HG02840 (cell line): ENCODE data around the gene S100A9.
"Not testable (repeated sequence)": the region's sequence is repeated elsewhere in the genome, so short reads cannot be mapped to it uniquely, and the experiment has no call there.

Experiments used
- ATAC-seq: cut with Tn5 transposase; IDR thresholded peaks from one replicate; pipeline ENCODE4 v1.9.1; 2021; ENCODE audit warnings: mild to moderate bottlenecking, moderate library complexity, moderate number of reproducible peaks; ENCODE audit not compliant: unreplicated experiment, low FRiP score

The S100A9 gene

DNA sequence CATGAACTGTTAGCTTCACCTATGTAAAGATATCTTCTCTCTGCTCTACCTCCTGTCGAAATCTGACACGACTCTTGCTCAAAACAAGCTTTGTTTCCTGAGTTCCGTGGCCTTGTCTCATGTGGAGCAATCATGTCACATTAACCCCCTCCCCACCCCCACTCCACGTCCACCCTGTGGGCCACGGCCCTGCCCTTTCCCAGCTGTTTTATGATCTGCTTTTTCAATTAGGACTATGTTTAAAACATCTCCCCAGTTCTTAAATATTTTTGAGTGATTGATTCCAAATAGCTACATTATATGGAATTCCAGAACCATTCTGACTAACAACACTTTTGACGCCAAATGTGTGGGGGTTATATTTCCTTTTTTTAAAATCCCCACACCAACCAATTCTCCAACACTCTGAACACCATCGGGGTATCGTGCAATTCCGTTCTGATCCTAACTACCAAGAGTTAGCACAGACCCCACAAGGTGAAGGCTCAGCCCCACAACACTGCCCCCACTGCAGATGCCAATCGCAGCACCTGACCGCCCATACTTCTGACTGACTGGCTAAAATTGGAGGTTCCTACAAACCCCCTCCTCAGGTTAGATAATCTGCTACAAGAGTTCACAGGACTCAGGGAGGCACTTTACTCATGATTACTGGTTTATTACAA, 45.9 kb downstream of the S100A9 start:
- no peak for ATAC-seq

DNA sequence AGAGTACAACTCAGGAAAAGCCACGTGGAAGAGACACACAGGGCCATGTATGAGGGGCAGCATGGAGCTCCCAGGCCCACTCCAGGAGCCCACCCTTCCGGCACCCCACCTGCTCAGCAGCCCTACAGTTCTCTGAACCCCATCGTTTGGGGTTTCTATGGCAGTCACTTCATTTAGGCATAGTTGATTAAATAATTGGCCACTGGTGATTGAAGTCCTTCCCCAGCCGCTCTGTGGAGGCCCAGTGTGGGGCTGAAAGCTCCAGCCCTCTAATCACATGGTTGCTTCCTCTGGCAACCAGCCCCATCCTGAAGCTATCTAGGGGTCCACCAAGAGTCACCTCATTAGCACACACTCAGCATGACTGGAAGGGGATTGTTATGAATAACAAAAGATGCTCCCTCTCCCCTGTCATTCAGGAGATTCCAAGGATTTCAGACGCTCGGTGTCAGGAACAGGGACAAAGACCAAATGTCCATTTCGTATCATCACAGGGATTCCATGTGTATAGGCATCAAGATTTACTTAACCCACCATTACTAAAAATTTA, 46.5 kb downstream of the S100A9 start:
- no peak for ATAC-seq

DNA sequence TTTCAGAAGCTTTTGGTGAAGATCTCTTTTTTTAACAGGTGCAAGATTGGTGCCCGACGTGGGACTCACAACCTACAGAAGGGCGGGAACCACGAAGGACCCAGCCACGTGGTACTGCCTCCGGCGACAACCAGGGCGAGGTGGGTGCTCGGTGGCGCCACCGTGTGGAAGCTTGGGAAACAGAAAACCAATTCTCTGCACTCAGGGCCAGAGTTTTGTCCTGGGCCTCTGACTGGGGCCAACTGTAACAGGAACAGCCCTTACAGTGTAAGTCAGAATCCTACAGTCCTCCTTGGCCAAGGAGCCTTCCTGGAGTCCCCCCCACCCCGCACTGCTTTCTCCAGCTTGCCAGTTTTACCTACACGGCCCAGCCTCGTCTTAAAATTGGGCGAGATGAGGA, 47.1 kb downstream of the S100A9 start:
- ATAC-seq, result no peak

DNA sequence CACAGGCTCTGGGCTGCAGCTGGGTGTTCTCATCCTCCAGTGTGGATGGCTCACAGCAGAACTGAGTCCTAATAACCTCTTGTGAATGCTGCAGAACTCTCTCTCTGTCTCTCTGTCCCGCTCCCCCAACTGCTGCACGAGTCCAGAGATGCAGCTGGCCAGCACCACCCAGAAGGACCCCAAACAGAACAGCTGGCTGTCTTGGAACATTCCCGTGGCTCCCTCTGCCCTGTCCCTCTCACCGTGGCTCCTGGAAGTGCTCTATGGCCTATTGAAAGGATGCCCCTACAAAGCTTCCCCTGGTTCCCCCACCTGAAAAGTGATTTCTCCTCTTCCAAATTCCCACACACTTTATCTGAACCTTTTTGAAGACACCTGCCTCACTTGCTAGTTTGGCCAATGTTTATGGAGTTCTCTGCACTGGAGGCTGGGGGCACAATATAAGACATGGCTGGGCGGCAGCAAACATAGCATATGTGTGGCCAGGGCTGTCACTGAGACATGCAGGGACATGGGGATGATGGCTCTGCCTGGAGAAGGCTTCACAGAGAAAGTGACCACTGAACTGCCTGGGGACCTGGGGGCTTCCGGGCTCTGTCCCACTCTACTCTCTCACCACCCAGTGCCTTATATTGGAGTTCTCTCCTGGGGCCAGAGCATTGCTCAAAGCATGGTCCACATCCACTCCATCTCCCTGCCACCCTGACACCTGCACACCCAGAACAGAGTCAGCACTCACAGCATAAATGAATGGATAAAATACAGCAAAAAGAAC, 48.4 kb downstream of the S100A9 start:
- ATAC-seq, result not testable (repeated sequence)

DNA sequence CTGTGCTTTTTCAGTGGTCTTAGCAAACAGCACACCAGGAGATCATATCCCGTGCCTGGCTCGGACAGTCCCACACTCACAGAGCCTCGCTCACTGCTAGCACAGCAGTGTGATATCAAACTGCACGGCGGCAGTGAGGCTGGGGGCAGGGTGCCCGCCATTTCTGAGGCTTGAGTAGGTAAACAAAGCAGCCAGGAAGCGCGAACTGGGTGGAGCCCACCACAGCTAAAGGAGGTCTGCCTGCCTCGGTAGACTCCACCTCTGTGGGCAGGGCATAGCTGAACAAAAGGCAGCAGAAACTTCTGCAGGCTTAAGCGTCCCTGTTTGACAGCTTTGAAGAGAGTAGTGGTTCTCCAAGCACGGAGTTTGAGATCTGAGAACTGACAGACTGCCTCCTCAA, 49.6 kb downstream of the S100A9 start:
- ATAC-seq, result not testable (repeated sequence)
